Endodermal cell (in vitro differentiated cells): ENCODE data around the gene PEAR1. TPM values are rescaled to one million over a fixed set of nuclear protein-coding genes. Genes with fewer than 3 reads are reported as not detected.

Experiments used
- DNase-seq: peaks from one replicate; pipeline ENCODE4 v3.0.0-alpha.2; 2017
- H3K27ac ChIP-seq: 2 replicates; pipeline ENCODE4 v1.5.1; 2013; ENCODE audit warnings: mild to moderate bottlenecking, low read depth, low read length, moderate library complexity
- H3K27me3 ChIP-seq: 2 replicates; pipeline ENCODE4 v1.6.1; 2013; ENCODE audit warnings: mild to moderate bottlenecking, low read length, moderate library complexity; ENCODE audit not compliant: insufficient read depth, control insufficient read depth, poor library complexity, severe bottlenecking
- H3K36me3 ChIP-seq: 2 replicates; pipeline ENCODE4 v1.7.0; 2013; ENCODE audit warnings: mild to moderate bottlenecking, low read length, moderate library complexity; ENCODE audit not compliant: control insufficient read depth, insufficient read depth
- H3K4me1 ChIP-seq: one replicate; pipeline ENCODE4 v1.7.0; 2013; ENCODE audit warnings: low read length; ENCODE audit not compliant: control insufficient read depth, insufficient read depth
- H3K4me3 ChIP-seq: 2 replicates; pipeline ENCODE4 v1.5.1; 2013; ENCODE audit warnings: mild to moderate bottlenecking, low read length, moderate library complexity
- H3K9ac ChIP-seq: 2 replicates; pipeline ENCODE4 v1.6.1; 2013; ENCODE audit warnings: mild to moderate bottlenecking, low read length, moderate library complexity; ENCODE audit not compliant: poor library complexity, severe bottlenecking; ENCODE audit errors: extremely low read depth
- H3K9me3 ChIP-seq: 2 replicates; pipeline ENCODE4 v1.6.1; 2013; ENCODE audit warnings: mild to moderate bottlenecking, low read length, moderate library complexity; ENCODE audit not compliant: control insufficient read depth
- H3K27ac Mint-ChIP-seq: 2 replicates; pipeline ENCODE4 v1.8.0; 2020; ENCODE audit warnings: mixed read lengths
- H3K27me3 Mint-ChIP-seq: 2 replicates; pipeline ENCODE4 v1.8.0; 2021; ENCODE audit warnings: mild to moderate bottlenecking, mixed read lengths; ENCODE audit not compliant: insufficient read depth
- H3K36me3 Mint-ChIP-seq: 2 replicates; pipeline ENCODE4 v1.8.0; 2020; ENCODE audit warnings: low read depth, mixed read lengths
- H3K4me1 Mint-ChIP-seq: 2 replicates; pipeline ENCODE4 v1.8.0; 2020; ENCODE audit warnings: mixed read lengths
- H3K4me3 Mint-ChIP-seq: 2 replicates; pipeline ENCODE4 v1.8.0; 2020; ENCODE audit warnings: mild to moderate bottlenecking, moderate library complexity, mixed read lengths
- H3K9me3 Mint-ChIP-seq: 2 replicates; pipeline ENCODE4 v1.8.0; 2020; ENCODE audit warnings: mild to moderate bottlenecking, mixed read lengths
- CTCF ChIP-seq: fragments of 200-600 bp; sonication (generic); conservative IDR thresholded peaks from 2 replicates; pipeline ENCODE4 v1.5.0; 2021; ENCODE audit warnings: antibody characterized with exemption, mild to moderate bottlenecking
- WGBS, 2 experiments: methylation state at CpG; one replicate each; pipeline versions ENCODE4 v1.1.5 to v1.1.7; 2013; ENCODE audit warnings: missing lambda C conversion rate in 2 of 2, mixed read lengths in 1 of 2; ENCODE audit not compliant: insufficient coverage in 1 of 2, insufficient read length in 1 of 2; 5-methylcytosine and 5-hydroxymethylcytosine counted together
- total RNA-seq, 2 donors: library from RNA; stranded (reverse); fragmentation: NEBNext Ultra II Directional in 1 of 2; extraction: Animal tissue kit (Norgen Biotek cat#: 25700) in 1 of 2; gene quantifications; 2 replicates in 1 of 2; 3 replicates in 1 of 2; pipeline ENCODE4 v1.2.1, GENCODE V29; 2021

PEAR1 gene
- total RNA-seq, 2 donors from 2014 or later, result 0.29 to 0.53 TPM

DNA sequence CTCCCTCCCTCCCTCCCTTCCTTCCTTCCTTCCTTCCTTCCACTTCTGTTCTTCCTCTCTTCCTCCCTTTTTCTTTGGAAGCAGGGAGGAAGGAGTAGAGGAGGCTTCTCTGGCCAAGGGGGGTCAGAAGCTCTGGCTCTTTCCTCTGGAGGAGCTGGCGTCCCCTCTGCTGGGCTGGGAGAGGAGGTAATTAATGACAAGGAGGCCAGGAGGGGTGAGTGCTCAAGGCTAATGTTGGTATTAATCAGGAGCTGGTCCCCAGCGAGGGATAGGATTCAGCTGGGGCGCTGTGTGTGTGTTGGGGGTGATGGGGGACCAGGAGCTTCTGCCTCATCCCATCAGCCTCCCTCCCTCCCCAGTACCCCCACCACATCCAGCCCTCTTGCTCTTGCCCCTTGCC, 6.2 kb upstream of the PEAR1 start:
- Histone ChIP-seq H3K9me3 (no peaks in the 10 kb centered on the region), H3K36me3 (no peaks in the 10 kb centered on the region), H3K4me1 (peaks cover 6% of the 10 kb centered on the region), H3K9ac (no peak overlapping the region), H3K4me3 (no peak overlapping the region), H3K27ac (no peak overlapping the region), H3K27me3 (peaks cover 21% of the 10 kb centered on the region)
- no peak for TF ChIP-seq CTCF
- no peak for DNase-seq
- Mint-ChIP-seq H3K36me3 (no peaks in the 10 kb centered on the region), H3K9me3 (no peaks in the 10 kb centered on the region), H3K4me1 (peaks cover 14% of the 10 kb centered on the region), H3K27me3 (peaks cover 37% of the 10 kb centered on the region), H3K27ac (no peak overlapping the region), H3K4me3 (no peak overlapping the region)
- WGBS, 2 experiments, result 36% methylated on average over 2 of the region's 3 CpGs; no CpG with 5 or more reads in 1 of the 2 experiments

GRCh38 chr1:156887734-156888133, 5.8 kb upstream of the PEAR1 start:
- no peaks in the 10 kb centered on the region for H3K36me3 ChIP-seq
- Mint-ChIP-seq H3K4me3 (no peak overlapping the region), H3K36me3 (no peaks in the 10 kb centered on the region), H3K27ac (no peak overlapping the region), H3K4me1 (peaks cover 14% of the 10 kb centered on the region), H3K27me3 (peaks cover 40% of the 10 kb centered on the region), H3K9me3 (no peaks in the 10 kb centered on the region)
- 30 to 32% methylated on average over 3 to 5 of the region's 6 CpGs for WGBS, 2 experiments
- no peak overlapping the region for H3K4me3 ChIP-seq
- H3K9me3 ChIP-seq, result no peaks in the 10 kb centered on the region
- no peak for DNase-seq
- no peak for TF ChIP-seq CTCF
- peaks cover 6% of the 10 kb centered on the region for H3K4me1 ChIP-seq
- H3K9ac ChIP-seq, result no peak overlapping the region
- H3K27ac ChIP-seq, result no peak overlapping the region
- H3K27me3 ChIP-seq, result peaks cover 25% of the 10 kb centered on the region

DNA sequence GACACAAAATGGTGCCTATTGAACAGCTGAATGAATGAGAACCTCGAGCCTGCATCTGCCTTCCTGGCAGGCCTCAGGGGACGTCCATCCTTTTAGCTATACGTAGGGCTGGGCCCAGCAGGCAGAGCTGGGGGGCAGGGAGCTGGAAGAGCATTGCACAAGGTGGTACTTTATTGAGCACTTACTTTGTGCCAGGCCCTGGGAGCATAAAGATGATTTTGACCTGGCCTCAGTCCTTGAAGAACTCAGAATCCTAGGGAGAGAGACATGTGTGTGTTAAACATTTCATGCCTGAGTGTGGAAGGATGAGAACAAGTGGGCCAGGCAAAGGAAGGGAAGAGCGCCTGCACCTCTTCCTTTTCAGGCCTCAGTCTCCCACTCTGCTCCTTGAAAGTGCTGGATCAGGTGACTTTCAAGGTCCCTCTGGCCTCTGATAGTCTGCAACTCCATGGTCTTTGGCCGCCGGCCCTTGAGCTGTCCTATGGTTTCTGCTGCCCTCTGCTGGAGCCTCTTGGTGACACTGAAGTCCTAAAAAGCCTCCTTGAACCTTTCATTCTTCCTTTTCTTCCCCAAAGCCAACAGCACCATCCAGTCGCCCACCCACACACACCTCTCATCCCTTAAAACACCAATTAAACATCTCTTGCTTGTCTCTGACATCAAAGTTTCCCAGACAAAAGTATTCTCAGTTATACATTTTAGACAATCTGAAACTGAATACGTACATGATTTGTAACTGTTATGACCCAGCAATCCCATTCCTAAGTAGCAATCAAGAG, 3.5 kb upstream of the PEAR1 start:
- Histone ChIP-seq H3K4me3 (no peak overlapping the region), H3K4me1 (peaks cover 3% of the 10 kb centered on the region), H3K9ac (no peak overlapping the region), H3K27me3 (peaks cover 41% of the 10 kb centered on the region), H3K27ac (no peak overlapping the region), H3K9me3 (no peaks in the 10 kb centered on the region), H3K36me3 (no peaks in the 10 kb centered on the region)
- H3K9me3 Mint-ChIP-seq, result no peaks in the 10 kb centered on the region
- H3K36me3 Mint-ChIP-seq, result no peaks in the 10 kb centered on the region
- H3K4me3 Mint-ChIP-seq, result no peak overlapping the region
- peaks cover 17% of the 10 kb centered on the region for H3K4me1 Mint-ChIP-seq
- H3K27ac Mint-ChIP-seq, result no peak overlapping the region
- peak; percentile 89 for TF ChIP-seq CTCF
- 49% methylated on average over 8 of the region's 8 CpGs for WGBS, 2 experiments
- H3K27me3 Mint-ChIP-seq, result peaks cover 51% of the 10 kb centered on the region
- peak; percentile 96 for DNase-seq
